Heart right ventricle (tissue), 16 donors: Measurements from ENCODE around the gene SLC2A1. TPM values are rescaled to one million over a fixed set of nuclear protein-coding genes. Genes with fewer than 3 reads are reported as not detected.
A peak's percentile ranks its signal among the peaks of the same experiment; 100 is the strongest.

Source experiments
- ATAC-seq, 8 donors: fragments of 200-7000 bp; cut with Tn5 transposase; one replicate each; pipeline ENCODE4 v1.9.1; 2020; ENCODE audit warnings: mild to moderate bottlenecking in 8 of 8, moderate library complexity in 8 of 8, moderate number of reproducible peaks in 1 of 8
- DNase-seq, 2 donors: peaks; one replicate each; pipeline ENCODE4 v3.0.0-alpha.2; 2020
- H3K27ac ChIP-seq, 10 donors: fragments of 200-600 bp; sonication (generic) in 2 of 10; one replicate each; pipeline versions ENCODE4 v1.5.0 to v1.8.0; 2020 to 2022; ENCODE audit warnings: mild to moderate bottlenecking in 3 of 10
- H3K27me3 ChIP-seq, 7 donors: fragments of 200-600 bp; one replicate each; pipeline ENCODE4 v1.8.0; 2021 to 2022; ENCODE audit warnings: mild to moderate bottlenecking in 2 of 7
- H3K36me3 ChIP-seq, 9 donors: fragments of 200-600 bp; sonication (generic) in 1 of 9; one replicate each; pipeline versions ENCODE4 v1.5.0 to v1.8.0; 2020 to 2022; ENCODE audit warnings: mild to moderate bottlenecking in 2 of 9
- H3K4me1 ChIP-seq, 9 donors: fragments of 200-600 bp; sonication (generic) in 1 of 9; one replicate each; pipeline versions ENCODE4 v1.5.0 to v1.8.0; 2020 to 2022; ENCODE audit warnings: mild to moderate bottlenecking in 4 of 9
- H3K4me3 ChIP-seq, 10 donors: fragments of 200-600 bp; sonication (generic) in 2 of 10; one replicate each; pipeline versions ENCODE4 v1.5.0 to v1.8.0; 2020 to 2022; ENCODE audit warnings: mild to moderate bottlenecking in 7 of 10, moderate library complexity in 2 of 10
- H3K9me3 ChIP-seq, 11 donors: fragments of 200-600 bp in 10 of 11; sonication (generic) in 2 of 11; one replicate each; pipeline versions ENCODE4 v1.5.0 to v1.8.0; 2013 to 2022; ENCODE audit warnings: mild to moderate bottlenecking in 2 of 11, control low read depth in 1 of 11, moderate library complexity in 1 of 11
- CTCF ChIP-seq, 9 donors: fragments of 200-600 bp; sonication (generic) in 2 of 9; IDR thresholded peaks; one replicate each; pipeline versions ENCODE4 v1.5.0 to v1.8.0; 2021 to 2022; ENCODE audit warnings: antibody characterized with exemption in 9 of 9, mild to moderate bottlenecking in 5 of 9, moderate library complexity in 1 of 9
- WGBS, 2 donors: extraction: QIAGEN DNeasy Blood & Tissue Kit; methylation state at CpG; one replicate each; pipeline ENCODE4 v1.1.7; 2013; ENCODE audit warnings: inconsistent platforms in 1 of 2; 5-methylcytosine and 5-hydroxymethylcytosine counted together
- intact Hi-C, 10 donors: fragments of 100-400 bp; cut with DNase I; formaldehyde crosslinking; loops; one replicate each; pipeline versions ENCODE4 v1.11.1 to v1.14.2; 2022
- polyA plus RNA-seq, 2 donors: library from polyadenylated mRNA; stranded (reverse); fragments of 200-250 nt; gene quantifications; one replicate each; pipeline ENCODE4 v1.2.3, GENCODE V29; 2013
- total RNA-seq, 10 donors: library from RNA; stranded (reverse); fragmentation: NEBNext Ultra II Directional in 3 of 10; extraction: Animal tissue kit (Norgen Biotek cat#: 25700) in 3 of 10; gene quantifications; one replicate each; pipeline versions ENCODE4 v1.2.1 to v1.2.4, GENCODE V29; 2021 to 2023
- donor health status: Arrhythmogenic right ventricular cardiomyopathy.
- donor health status: ischemic (EF 13 %, LVEDD 7.1; RV severe dilation, severe dysfunction).
- donor health status: healthy with polysubstance abuse.
- donor health status: DM: no; HTN: yes; CAD: no.
- donor health status: DM: no; HTN: no; CAD: no.
- donor health status: ischemic (EF 25% LVEDD 6.9; RV normal size, moderate dysfunction).
- donor health status: ischemic (EF 25% LVEDD 5.7; RV mildly dilated, moderate dysfunction).
- donor health status: healthy.
- donor health status: DM: yes; HTN: yes; CAD: no.
- donor health status: Ischemic cardiomyopathy.
- donor health status: ischemic (EF 35%, LVEDD 5.7; RV mildly dilated, moderate dysfunction).
- donor health status: nonischemic (EF 11% LVEDD 7.7; RV severe dilation, severe dysfunction).
- donor health status: DM: yes; HTN: yes; CAD: no.
- donor health status: PGD.
- donor health status: ischemic (EF 29% LVEDD 5.4; RV normal size, mild dysfunction).
- donor health status: nonischemic (EF 23%, LVEDD 6.1; RV moderate dilation, normal function).

Gene SLC2A1
- total and polyA plus RNA-seq, 12 donors = 6.7 to 98.7 (median 28.9) TPM

- WGBS, 2 donors = 51 to 65% methylated on average over 4 of the region's 4 CpGs
- H3K4me1 ChIP-seq = peaks cover 0 to 9% (median 4%) of the 10 kb centered on the region in 9 donors
- peaks cover 0 to 4% (median 0%) of the 10 kb centered on the region in 7 donors for H3K27me3 ChIP-seq
- no peak overlapping the region for H3K27ac ChIP-seq
- no peaks in the 10 kb centered on the region for H3K36me3 ChIP-seq
- intact Hi-C loops = no loop called here
- DNase-seq (no peak), ATAC-seq (no peak)
- H3K4me3 ChIP-seq = no peak overlapping the region
- no peak for TF ChIP-seq CTCF (IDR thresholded peaks at IDR 0.05)
- H3K9me3 ChIP-seq = no peaks in the 10 kb centered on the region
Observed at GRCh38 chr1:42971841-42972291, 13.2 kb upstream of the SLC2A1 start.

GRCh38 chr1:42970143-42970542 lies 11.5 kb upstream of the SLC2A1 start:
- H3K27me3 ChIP-seq = peaks cover 0 to 4% (median 0%) of the 10 kb centered on the region in 7 donors
- ATAC-seq = no peak
- DNase-seq = no peak
- H3K36me3 ChIP-seq = no peaks in the 10 kb centered on the region
- no peak overlapping the region for H3K27ac ChIP-seq
- intact Hi-C loops = no loop called here
- 91 to 94% methylated on average over 4 of the region's 4 CpGs for WGBS, 2 donors
- TF ChIP-seq CTCF (IDR thresholded peaks at IDR 0.05) = no peak
- H3K4me1 ChIP-seq = peaks cover 0 to 9% (median 4%) of the 10 kb centered on the region in 9 donors
- H3K4me3 ChIP-seq = no peak overlapping the region
- no peaks in the 10 kb centered on the region for H3K9me3 ChIP-seq

- Histone ChIP-seq H3K27me3 (peaks cover 0 to 13% (median 0%) of the 10 kb centered on the region in 7 donors), H3K4me3 (no peak overlapping the region), H3K9me3 (no peaks in the 10 kb centered on the region), H3K4me1 (peaks cover 0 to 9% (median 4%) of the 10 kb centered on the region in 9 donors), H3K27ac (no peak overlapping the region), H3K36me3 (no peaks in the 10 kb centered on the region)
- WGBS, 2 donors = 83 to 84% methylated on average over 3 of the region's 3 CpGs
- intact Hi-C loops = no loop called here
- no peak for TF ChIP-seq CTCF (IDR thresholded peaks at IDR 0.05)
- DNase-seq = no peak
- ATAC-seq = no peak
Observed at GRCh38 chr1:42968654-42969053, 10.0 kb upstream of the SLC2A1 start.

GRCh38 chr1:42966688-42967612 lies 8.3 kb upstream of the SLC2A1 start:
- no peaks in the 10 kb centered on the region for H3K9me3 ChIP-seq
- DNase-seq = no peak
- intact Hi-C loops = no loop called here
- no peak overlapping the region for H3K4me3 ChIP-seq
- 75 to 80% methylated on average over 10 of the region's 10 CpGs for WGBS, 2 donors
- H3K27ac ChIP-seq = no peak overlapping the region
- TF ChIP-seq CTCF (IDR thresholded peaks at IDR 0.05) = no peak
- H3K27me3 ChIP-seq = peaks cover 0 to 22% (median 0%) of the 10 kb centered on the region in 7 donors
- peak in 1 of 8 donors; percentile 46 for ATAC-seq
- peaks cover 0 to 11% (median 4%) of the 10 kb centered on the region in 9 donors for H3K4me1 ChIP-seq
- no peaks in the 10 kb centered on the region for H3K36me3 ChIP-seq
